Measurements from ENCODE around the gene GPR108. TPM values are rescaled to one million over a fixed set of nuclear protein-coding genes. Genes with fewer than 3 reads are reported as not detected.
A peak's percentile ranks its signal among the peaks of the same experiment; 100 is the strongest.

The GPR108 gene
- total RNA-seq, 1 donor from 2014 or later: 41.6 TPM

DNA sequence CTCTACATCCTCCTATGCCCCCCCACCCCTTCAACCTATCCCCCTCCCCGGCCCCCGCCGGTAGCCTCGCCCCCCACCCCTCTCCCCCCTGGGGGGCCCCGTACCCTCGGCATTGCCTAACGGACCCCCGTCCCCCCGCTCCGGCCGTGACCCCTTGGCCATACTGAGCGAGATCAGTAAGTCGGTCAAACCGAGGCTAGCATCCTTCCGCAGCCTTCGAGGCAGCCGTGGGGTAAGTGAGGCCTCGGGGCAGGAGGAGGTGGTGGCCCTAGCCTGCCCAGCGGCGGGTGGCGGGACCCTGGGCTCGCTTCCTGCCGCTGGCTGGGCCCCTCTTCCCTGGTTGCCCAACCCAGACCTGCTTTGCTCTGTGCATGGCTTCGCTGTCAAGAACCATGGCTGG lies 8.6 kb upstream of the GPR108 start:
- Histone ChIP-seq H3K9ac (ENCODE audit: low read length) (no peak overlapping the region), H3K4me2 (ENCODE audit: low read length) (no peak overlapping the region), H3K36me3 (ENCODE audit: insufficient read depth, low read length) (peaks cover 30% of the 10 kb centered on the region), H3K27me3 (ENCODE audit: insufficient read depth, low read length) (no peaks in the 10 kb centered on the region), H3K4me1 (ENCODE audit: insufficient read depth, low read length) (peaks cover 22% of the 10 kb centered on the region), H4K20me1 (ENCODE audit: insufficient read depth, low read length) (peaks cover 22% of the 10 kb centered on the region), H2AFZ (ENCODE audit: low read depth, low read length) (no peak overlapping the region), H3K9me3 (ENCODE audit: insufficient read depth, low read depth, low read length) (no peaks in the 10 kb centered on the region), H3K4me3 (ENCODE audit: insufficient read depth, low read depth, low read length) (no peak overlapping the region), H3K27ac (ENCODE audit: low read depth, low read length) (no peak overlapping the region), H3K79me2 (ENCODE audit: insufficient read depth, low read length) (peaks cover 17% of the 10 kb centered on the region)
- H3K27ac Mint-ChIP-seq (ENCODE audit: unreplicated experiment): no peak overlapping the region
- peaks cover 3% of the 10 kb centered on the region for H3K9me3 Mint-ChIP-seq (ENCODE audit: unreplicated experiment)
- peaks cover 23% of the 10 kb centered on the region for H3K4me1 Mint-ChIP-seq (ENCODE audit: low read depth, unreplicated experiment)
- no peaks in the 10 kb centered on the region for H3K27me3 Mint-ChIP-seq (ENCODE audit: low read depth, unreplicated experiment)
- H3K36me3 Mint-ChIP-seq (ENCODE audit: low read depth, unreplicated experiment): peaks cover 19% of the 10 kb centered on the region
- FAIRE-seq (no peak), DNase-seq (ENCODE audit: low read depth) (no peak)
- H3K4me3 Mint-ChIP-seq (ENCODE audit: unreplicated experiment): peak overlapping the region; percentile 66
- TF ChIP-seq CTCF (IDR thresholded peaks at IDR 0.05; ENCODE audit: insufficient read depth, low read depth, low read length): no peak
- TF ChIP-seq EZH2 (IDR thresholded peaks at IDR 0.05; ENCODE audit: insufficient read depth, low read length): no peak

- Histone ChIP-seq H3K4me1 (ENCODE audit: insufficient read depth, low read length) (peaks cover 22% of the 10 kb centered on the region), H4K20me1 (ENCODE audit: insufficient read depth, low read length) (peaks cover 22% of the 10 kb centered on the region), H3K36me3 (ENCODE audit: insufficient read depth, low read length) (peaks cover 26% of the 10 kb centered on the region), H3K4me3 (ENCODE audit: insufficient read depth, low read depth, low read length) (peak overlapping the region; percentile 24), H3K9ac (ENCODE audit: low read length) (peak overlapping the region; percentile 65), H3K27me3 (ENCODE audit: insufficient read depth, low read length) (no peaks in the 10 kb centered on the region), H3K27ac (ENCODE audit: low read depth, low read length) (peak overlapping the region; percentile 80), H2AFZ (ENCODE audit: low read depth, low read length) (peak overlapping the region; percentile 57), H3K4me2 (ENCODE audit: low read length) (peak overlapping the region; percentile 83), H3K79me2 (ENCODE audit: insufficient read depth, low read length) (peaks cover 29% of the 10 kb centered on the region), H3K9me3 (ENCODE audit: insufficient read depth, low read depth, low read length) (no peaks in the 10 kb centered on the region)
- peaks cover 22% of the 10 kb centered on the region for H3K4me1 Mint-ChIP-seq (ENCODE audit: low read depth, unreplicated experiment)
- DNase-seq (ENCODE audit: low read depth): peak; percentile 72
- H3K4me3 Mint-ChIP-seq (ENCODE audit: unreplicated experiment): peak overlapping the region; percentile 72
- H3K27ac Mint-ChIP-seq (ENCODE audit: unreplicated experiment): peak overlapping the region; percentile 89
- TF ChIP-seq EZH2 (IDR thresholded peaks at IDR 0.05; ENCODE audit: insufficient read depth, low read length) (no peak), CTCF (IDR thresholded peaks at IDR 0.05; ENCODE audit: insufficient read depth, low read depth, low read length) (no peak)
- H3K36me3 Mint-ChIP-seq (ENCODE audit: low read depth, unreplicated experiment): peaks cover 17% of the 10 kb centered on the region
- peaks cover 3% of the 10 kb centered on the region for H3K9me3 Mint-ChIP-seq (ENCODE audit: unreplicated experiment)
- H3K27me3 Mint-ChIP-seq (ENCODE audit: low read depth, unreplicated experiment): no peaks in the 10 kb centered on the region
- FAIRE-seq: no peak
Observed at GRCh38 chr19:6744381-6745301, 7.3 kb upstream of the GPR108 start.

Measured in astrocyte (in vitro differentiated cells and primary cell).